Embryonic facial prominence (tissue), 1 donor: Measurements from ENCODE around the gene GHRH.

Experiments
- DNase-seq: peaks from one replicate; pipeline ENCODE4 v3.0.0-alpha.2; 2016; ENCODE audit errors: extremely low spot score

GHRH gene

GRCh38 chr20:37263686-37264085, 2.1 kb upstream of the GHRH start:
- DNase-seq, result no peak

- DNase-seq, result no peak
Measured at GRCh38 chr20:37262505-37262904, 891 bp upstream of the GHRH start.

DNA sequence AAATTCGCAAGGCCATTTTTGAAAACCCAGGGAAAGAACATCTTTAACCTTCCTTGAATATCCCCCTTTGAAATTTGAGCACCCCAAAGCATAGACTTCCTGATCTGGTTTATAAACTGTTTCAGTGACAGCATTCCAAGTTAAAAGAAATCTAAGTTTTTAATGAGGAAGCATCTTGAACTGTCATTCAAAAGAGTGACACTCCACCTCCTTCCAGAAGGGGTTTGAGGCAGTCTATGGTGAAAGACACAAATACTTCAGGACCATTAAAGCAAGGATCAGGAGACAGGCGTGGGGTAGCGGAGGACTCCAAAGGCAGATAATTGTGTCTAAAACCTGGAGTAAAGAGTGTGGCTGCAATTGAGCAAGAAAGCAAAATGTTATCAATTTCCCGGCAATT, 691 bp downstream of the GHRH start:
- no peak for DNase-seq

DNA sequence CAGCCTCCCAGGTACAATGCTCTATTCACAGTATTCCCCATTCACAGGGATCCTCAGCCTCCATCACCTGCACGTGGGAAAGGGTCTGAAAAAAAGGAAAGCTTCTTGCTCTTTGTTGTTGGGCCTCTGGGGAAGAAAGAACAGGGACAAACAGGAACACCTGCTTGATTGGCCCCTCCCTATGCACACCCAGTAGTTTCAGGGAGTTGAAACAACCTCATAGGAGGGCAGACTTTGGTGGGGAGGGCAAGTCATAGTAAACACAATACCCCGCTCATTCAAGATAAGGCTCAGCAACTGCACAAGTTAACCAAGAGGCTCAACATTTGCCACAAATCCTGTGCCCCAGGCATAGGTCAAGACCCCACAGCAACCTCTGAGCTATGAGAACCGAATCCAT, 1.7 kb downstream of the GHRH start:
- no peak for DNase-seq

GRCh38 chr20:37259031-37259430, 2.6 kb downstream of the GHRH start:
- DNase-seq, result no peak

DNA sequence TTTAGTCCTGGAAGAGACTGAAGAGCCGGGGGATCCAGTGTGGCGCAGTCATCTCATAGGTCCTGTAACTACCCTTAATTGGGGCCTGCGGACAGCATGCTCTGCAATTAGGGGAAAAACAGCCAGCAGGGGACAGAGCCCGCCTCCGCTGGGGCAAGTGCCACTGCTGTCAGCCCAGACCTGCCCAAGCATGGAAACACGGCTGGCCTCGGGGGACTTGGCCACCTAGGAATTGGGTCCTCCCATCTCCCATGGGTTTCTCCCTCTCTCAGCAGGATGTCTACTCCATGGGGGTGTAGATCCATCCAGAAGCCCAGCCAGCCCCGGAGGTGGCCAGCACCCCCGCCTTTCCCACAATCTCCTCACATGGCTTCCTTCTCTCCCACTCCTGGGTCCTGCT, 3.6 kb downstream of the GHRH start:
- DNase-seq, result no peak

DNA sequence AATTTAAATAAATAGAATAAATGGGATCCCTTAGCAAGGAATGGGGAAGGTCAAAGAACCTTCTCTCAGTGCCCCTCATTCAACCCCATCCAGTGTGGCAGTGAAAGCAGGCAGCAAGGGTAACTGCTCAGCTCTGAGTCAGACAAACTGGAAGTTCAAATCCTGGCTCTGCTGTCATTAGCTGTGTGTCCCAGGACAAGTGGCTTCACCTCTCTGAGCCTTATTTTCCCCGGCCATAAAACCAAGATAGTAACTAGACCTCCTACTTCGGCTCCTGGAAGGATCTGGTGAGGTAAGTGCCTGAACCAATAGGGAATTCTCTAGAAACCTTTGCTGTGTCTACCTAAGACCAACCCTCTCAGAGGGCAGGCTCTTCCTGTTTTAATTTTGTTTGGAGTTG, 4.1 kb downstream of the GHRH start:
- DNase-seq, result no peak

GRCh38 chr20:37256286-37256685, 5.3 kb downstream of the GHRH start:
- no peak for DNase-seq

- no peak for DNase-seq
Measured at GRCh38 chr20:37254114-37254878, 7.3 kb downstream of the GHRH start.

DNA sequence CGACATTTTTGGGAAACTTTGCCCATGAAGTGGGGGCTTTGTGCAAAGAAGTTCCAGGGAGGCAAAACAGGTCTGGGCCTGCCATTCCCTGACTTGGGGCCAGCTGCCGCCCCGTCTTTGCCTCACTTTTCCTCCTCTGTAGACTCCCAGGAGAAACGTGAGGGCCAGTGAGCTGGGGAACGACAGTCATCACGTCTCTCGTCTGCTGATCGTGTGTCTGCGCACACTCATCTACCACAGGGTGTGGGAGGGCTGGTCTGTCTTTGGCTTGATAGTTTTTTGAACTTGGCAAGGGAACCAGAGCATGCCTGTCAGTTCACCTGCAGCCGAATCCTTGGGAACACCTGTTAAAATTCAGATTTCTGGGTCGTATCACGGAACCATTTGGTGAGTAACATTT, 8.5 kb downstream of the GHRH start:
- no peak for DNase-seq

DNA sequence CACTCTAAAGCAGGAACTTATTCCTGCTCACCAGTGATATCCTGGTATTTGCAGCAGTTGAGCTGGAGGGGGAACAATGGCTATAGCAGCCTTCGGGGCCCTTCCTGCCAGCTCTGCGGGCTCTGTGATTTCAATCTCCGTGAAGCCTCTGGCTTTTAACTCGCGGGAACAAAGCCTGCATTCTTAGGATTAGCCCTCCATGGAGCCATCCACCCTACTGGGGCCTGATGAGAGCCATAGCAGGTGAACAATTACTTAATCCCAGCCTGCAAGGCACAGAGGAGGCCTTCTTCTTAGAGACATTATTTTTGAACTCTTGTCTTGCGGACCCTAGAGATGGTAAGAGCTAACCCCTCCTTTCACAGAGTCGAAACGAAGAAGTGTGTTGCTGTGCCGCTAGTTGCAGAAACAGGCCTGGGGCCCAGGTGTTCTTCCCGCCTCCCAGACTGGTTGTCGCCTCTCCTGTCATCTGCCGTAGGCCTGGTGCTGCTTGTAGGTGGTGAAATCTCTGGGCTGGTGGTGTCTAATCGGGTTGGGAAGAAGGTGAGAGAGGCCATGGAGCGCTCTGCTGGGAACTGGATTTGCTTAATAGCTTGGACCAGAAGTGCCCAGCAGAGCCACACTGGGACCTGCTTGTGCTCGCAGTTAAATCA, 9.7 kb downstream of the GHRH start:
- no peak for DNase-seq

- DNase-seq, result no peak
Measured at GRCh38 chr20:37249304-37249703, 12.3 kb downstream of the GHRH start.

- no peak for DNase-seq
Measured at GRCh38 chr20:37247547-37247946, 14.1 kb downstream of the GHRH start.

- no peak for DNase-seq
Measured at GRCh38 chr20:37246736-37247135, 14.9 kb downstream of the GHRH start.

DNA sequence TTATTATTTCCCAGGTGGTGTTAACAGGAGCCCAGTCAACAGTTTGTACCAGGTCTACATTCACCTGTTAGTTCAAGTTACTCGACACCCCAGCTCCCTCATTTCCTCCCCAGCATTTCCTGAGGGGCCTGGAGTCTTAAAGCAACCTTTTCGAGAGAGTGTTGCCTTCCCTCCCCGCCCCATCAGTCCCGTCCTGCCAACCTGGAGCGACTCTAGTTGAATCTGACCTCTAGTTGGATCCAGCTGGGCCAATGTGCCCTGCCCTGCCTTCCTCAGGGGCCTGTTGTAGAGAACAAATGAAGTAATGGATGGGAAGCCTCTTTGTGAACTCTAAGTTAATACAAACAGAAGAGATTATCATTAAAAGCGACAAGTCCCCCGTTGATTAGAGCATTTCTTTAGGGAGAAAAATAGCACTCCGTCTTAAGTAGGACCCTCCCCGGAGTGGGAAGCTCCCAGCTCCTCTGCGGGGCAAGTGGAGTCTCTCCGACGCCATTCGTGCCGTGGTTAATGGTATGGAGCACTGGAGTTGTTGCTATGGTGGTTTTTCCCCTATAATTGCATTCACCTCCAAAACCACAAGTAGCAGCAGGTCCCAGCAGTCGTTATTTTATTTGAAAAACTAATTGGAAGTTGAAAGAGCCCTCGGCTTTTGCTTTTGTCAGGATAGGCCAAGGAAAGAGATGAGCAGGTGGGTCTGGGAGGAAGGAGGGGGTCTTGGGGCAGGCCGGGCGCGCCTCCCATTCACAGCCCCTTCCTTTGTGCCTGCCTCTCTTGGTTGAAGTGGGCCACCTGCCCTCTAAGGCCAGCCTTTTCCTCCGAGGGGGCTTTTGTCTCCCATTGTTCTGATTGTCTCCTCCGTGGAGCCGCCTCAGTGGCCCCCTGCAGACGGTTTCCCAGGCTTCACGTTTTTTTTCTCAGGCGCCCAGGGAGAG, 16.1 kb downstream of the GHRH start:
- no peak for DNase-seq

- DNase-seq, result no peak
Measured at GRCh38 chr20:37244572-37244957, 17.0 kb downstream of the GHRH start.

GRCh38 chr20:37243937-37244571, 17.6 kb downstream of the GHRH start:
- no peak for DNase-seq

GRCh38 chr20:37243076-37243936, 18.3 kb downstream of the GHRH start:
- no peak for DNase-seq

DNA sequence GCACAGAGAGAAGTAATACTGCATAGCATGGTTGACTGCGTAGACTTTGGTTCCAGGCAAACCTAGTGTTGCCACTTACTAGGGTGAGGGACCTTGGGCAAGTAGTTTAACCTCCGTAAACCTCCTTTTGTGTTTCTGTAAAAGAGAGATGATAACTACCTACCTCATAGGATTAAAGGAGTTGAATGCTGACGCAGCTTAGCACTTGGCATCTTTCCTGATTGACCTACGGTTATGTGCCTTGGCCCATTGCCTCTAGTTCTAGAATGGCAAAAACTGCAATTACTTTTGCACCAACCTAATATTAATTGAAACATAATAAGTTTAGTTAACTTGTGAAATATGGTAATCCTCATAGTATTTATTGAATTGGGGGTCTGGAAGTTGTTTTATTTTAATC, 19.1 kb downstream of the GHRH start:
- no peak for DNase-seq

- DNase-seq, result no peak
Measured at GRCh38 chr20:37240337-37241067, 21.1 kb downstream of the GHRH start.
